Measurements from ENCODE around the gene ZNF107.
"Not testable (repeated sequence)": the region's sequence is repeated elsewhere in the genome, so short reads cannot be mapped to it uniquely, and the experiment has no call there.

The ZNF107 gene

GRCh38 chr7:64642875-64643274, 23.1 kb upstream of the ZNF107 start:
- in situ Hi-C loops (cut with MboI; ENCODE audit: low sequenced_read_pairs) = no loop called here

- in situ Hi-C loops (cut with MboI; ENCODE audit: low sequenced_read_pairs) = no loop called here
Observed at GRCh38 chr7:64643566-64643965, 22.4 kb upstream of the ZNF107 start.

- in situ Hi-C loops (cut with MboI; ENCODE audit: low sequenced_read_pairs) = no loop called here
Observed at GRCh38 chr7:64651203-64651602, 14.7 kb upstream of the ZNF107 start.

DNA sequence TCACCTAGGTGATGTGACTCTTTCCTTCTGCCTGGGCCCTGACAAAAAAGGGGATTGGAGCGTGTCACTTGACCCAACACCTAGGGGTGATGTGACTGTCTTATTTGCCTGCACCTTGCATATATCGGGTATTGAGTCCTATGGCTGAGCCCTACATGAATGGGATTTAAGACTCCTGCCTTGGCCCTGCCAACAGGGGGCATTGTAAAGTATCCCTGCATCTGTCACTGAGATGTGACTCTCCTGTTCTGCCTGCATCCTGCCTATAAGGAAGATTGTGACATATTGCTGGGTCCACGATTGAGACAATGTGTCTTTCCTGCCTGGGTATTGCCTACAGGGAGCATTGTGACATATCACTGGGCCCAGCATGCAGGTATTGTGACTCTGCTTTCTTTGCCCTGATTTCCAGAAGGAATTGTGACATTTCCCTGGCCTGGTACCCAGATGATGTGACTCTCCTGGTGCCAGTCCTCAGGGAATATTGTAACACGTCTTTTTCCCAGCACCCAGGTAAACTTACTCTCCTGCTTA, 14.2 kb upstream of the ZNF107 start:
- in situ Hi-C loops (cut with MboI; ENCODE audit: low sequenced_read_pairs) = no loop called here

GRCh38 chr7:64653721-64654401, 12.1 kb upstream of the ZNF107 start:
- in situ Hi-C loops (cut with MboI; ENCODE audit: low sequenced_read_pairs) = no loop called here

GRCh38 chr7:64654796-64655548, 11.0 kb upstream of the ZNF107 start:
- in situ Hi-C loops (cut with MboI; ENCODE audit: low sequenced_read_pairs) = no loop called here

- in situ Hi-C loops (cut with MboI; ENCODE audit: low sequenced_read_pairs) = no loop called here
Observed at GRCh38 chr7:64655811-64656210, 10.1 kb upstream of the ZNF107 start.

- in situ Hi-C loops (cut with MboI; ENCODE audit: low sequenced_read_pairs) = no loop called here
Observed at GRCh38 chr7:64656489-64656888, 9.4 kb upstream of the ZNF107 start.

- in situ Hi-C loops (cut with MboI; ENCODE audit: low sequenced_read_pairs) = not testable (repeated sequence)
Observed at GRCh38 chr7:64662091-64662490, 3.8 kb upstream of the ZNF107 start.

- in situ Hi-C loops (cut with MboI; ENCODE audit: low sequenced_read_pairs) = no loop called here
Observed at GRCh38 chr7:64666663-64667050, 724 bp downstream of the ZNF107 start.

DNA sequence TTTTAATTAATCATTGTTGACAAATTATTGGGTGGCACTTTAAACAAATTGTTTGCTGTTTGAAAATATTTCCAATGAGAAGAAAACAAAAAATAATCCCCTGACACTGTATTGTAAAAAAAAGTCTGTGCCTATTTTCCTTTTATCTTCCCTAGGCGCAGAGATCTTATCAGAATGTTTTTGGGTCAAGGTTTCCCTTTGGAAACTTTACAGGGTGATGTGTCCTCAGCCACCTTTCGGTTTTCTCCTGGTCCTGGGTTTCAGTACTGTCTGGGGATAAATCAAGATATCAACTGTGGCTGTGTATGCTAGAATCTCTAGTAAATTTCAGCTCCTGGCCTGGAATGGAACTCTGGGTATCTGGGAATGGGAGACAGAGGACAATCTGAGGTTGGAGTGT, 1.4 kb downstream of the ZNF107 start:
- in situ Hi-C loops (cut with MboI; ENCODE audit: low sequenced_read_pairs) = no loop called here

DNA sequence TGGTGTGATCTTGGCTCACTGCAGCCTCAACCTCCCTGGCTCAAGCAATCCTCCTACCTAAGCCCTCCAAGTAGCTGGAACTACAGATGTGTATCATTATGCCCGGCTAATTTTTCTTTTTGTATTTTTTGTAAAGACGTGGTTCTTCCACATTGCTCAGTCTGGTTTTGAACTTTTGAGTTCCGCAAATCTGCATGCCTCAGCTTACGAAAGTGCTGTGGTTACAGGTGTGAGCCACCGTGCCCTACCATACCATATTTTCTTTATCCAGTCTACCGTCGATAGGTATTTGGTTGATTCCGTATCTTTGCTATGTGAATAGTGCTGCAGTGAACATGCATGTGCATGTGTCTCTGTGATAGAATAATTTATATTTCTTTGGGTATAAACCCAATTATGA, 6.5 kb downstream of the ZNF107 start:
- in situ Hi-C loops (cut with MboI; ENCODE audit: low sequenced_read_pairs) = no loop called here

DNA sequence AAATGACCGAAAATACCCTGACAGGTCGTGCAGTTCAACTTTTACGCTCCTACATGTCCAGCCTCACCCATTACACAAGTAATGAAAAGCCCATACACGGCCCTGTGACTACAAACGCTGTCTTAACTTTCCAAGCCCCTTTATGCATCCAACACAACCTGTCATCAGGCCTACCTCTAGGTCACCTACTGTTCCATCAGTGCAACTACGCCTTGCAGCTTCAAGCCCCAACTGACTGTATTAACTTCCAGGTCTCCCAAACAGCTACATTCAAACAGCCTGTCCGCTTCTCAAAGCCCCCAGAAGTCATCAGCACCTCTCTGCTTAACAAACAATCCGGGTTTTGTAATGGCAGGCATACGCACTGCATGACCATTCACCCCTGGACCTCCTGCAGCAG, 19.2 kb downstream of the ZNF107 start:
- in situ Hi-C loops (cut with MboI; ENCODE audit: low sequenced_read_pairs) = no loop called here

DNA sequence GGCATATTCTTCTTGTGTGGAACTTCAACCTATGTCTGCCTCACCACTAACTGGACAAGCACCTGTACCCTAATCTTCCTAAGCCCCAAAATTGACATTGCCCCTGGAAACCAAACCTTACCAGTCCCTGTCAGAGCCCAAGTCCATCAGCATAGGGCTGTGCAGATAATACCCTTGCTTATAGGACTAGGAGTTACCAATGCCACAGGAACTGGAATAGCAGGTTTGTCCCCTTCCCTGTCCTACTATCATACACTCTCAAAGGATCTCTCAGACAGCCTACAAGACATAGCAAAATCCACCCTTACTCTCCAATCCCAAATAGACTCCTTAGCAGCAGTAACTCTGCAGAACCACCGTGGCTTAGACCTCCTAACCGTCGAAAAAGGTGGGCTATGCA, 19.8 kb downstream of the ZNF107 start:
- in situ Hi-C loops (cut with MboI; ENCODE audit: low sequenced_read_pairs) = no loop called here

DNA sequence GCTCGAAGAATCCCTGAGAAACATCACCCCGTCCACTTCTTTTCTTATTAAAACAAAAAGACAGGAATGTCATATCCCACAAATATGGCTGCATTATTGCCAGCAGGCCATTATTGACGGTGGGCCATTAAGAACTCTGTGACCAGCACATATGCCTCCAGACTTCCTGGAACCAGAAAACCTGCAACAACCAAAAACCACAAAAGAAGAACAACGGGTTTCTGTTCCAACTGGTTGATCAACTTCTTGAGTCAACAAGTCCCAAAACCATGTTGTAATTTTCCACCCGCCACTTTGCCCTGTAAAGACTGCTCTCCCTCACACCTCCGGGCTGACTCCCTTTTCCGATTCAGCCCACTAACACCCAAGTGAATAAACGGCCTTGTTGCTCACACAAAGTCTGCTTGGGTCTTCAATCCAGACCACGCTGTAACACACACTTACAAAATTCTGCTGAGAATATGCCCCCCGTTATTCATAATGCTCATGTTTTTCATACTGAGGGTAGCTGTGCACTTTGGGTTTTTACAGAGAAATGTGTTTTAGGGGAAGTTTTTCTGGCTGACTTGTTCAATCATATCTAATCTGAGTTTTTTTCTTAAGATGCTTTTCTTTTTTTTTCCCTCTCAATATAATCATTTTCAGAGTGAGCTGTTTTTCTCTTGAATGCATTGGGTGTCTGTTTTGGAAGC, 20.7 kb downstream of the ZNF107 start:
- in situ Hi-C loops (cut with MboI; ENCODE audit: low sequenced_read_pairs) = no loop called here

DNA sequence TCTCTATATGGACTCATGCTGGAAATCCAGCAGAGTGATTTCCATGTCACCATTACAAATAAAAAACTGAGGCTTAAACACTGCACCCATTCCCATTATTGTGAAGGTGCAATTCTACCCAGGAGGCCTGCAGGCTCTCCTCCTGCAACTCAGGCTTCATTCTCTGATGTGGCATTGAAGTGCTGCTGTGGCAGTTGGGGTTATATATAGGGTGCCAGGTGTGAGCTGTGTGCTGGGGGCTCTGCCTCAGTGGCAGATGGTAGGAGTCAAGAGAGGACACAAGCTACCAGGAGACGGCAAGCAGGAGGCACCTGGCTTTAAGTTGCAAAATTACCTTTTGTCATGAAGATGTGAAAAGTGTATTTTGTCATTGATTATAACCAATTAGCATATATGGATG, 21.3 kb downstream of the ZNF107 start:
- in situ Hi-C loops (cut with MboI; ENCODE audit: low sequenced_read_pairs) = no loop called here

GRCh38 chr7:64688988-64689387, 23.1 kb downstream of the ZNF107 start:
- in situ Hi-C loops (cut with MboI; ENCODE audit: low sequenced_read_pairs) = no loop called here

DNA sequence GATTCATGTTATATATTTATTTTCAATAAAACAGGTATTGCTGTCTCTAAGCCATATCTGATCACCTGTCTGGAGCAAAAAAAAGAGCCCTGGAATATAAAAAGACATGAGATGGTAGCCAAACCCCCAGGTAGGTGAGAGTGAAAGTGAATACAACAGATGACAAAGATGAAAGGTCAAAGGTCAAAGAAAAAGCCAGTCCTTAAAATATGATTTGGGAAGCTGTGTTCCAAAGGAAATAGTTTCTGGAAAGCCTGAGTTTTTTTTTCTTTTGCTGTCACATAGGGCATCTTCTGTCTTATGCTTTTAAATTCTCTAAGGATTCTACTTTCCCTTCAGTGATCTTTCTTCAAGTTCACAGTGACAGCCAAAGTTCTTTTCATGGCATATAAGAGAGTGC, 25.9 kb downstream of the ZNF107 start:
- in situ Hi-C loops (cut with MboI; ENCODE audit: low sequenced_read_pairs) = no loop called here

- in situ Hi-C loops (cut with MboI; ENCODE audit: low sequenced_read_pairs) = not testable (repeated sequence)
Observed at GRCh38 chr7:64697863-64698262, 31.9 kb downstream of the ZNF107 start.

DNA sequence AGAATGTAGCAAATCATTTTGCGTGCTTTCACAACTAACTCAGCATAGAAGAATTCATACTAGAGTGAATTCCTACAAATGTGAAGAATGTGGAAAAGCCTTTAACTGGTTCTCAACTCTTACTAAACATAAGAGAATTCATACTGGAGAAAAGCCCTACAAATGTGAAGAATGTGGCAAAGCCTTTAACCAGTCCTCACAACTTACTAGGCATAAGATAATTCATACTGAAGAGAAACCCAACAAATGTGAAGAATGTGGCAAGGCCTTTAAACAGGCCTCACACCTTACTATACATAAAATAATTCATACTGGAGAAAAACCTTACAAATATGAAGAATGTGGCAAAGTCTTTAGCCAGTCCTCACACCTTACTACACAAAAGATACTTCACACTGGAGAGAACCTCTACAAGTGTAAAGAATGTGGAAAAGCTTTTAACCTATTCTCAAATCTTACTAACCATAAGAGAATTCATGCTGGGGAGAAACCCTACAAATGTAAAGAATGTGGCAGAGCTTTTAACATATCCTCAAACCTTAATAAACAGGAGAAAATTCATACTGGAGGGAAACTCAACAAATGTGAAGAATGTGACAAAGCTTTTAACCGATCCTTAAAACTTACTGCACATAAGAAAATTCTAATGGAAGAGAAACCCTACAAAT, 40.8 kb downstream of the ZNF107 start:
- in situ Hi-C loops (cut with MboI; ENCODE audit: low sequenced_read_pairs) = no loop called here

- in situ Hi-C loops (cut with MboI; ENCODE audit: low sequenced_read_pairs) = not testable (repeated sequence)
Observed at GRCh38 chr7:64717896-64718295, 52.0 kb downstream of the ZNF107 start.

Measured in HL-60/S4 (cell line).